BE2C (cell line): ENCODE measurements around the gene WWC2.
"Not testable (repeated sequence)": the region's sequence is repeated elsewhere in the genome, so short reads cannot be mapped to it uniquely, and the experiment has no call there.

Experiments
- DNase-seq: peaks from one replicate; pipeline ENCODE4 v3.0.0-alpha.2; 2020
- H3K27me3 ChIP-seq: fragments of 250-450 bp; sonication (Bioruptor Pico); 2 replicates; pipeline ENCODE4 v1.5.1; 2020; ENCODE audit warnings: mild to moderate bottlenecking
- H3K36me3 ChIP-seq: fragments of 250-450 bp; sonication (Bioruptor Pico); 2 replicates; pipeline ENCODE4 v1.5.1; 2020; ENCODE audit warnings: mild to moderate bottlenecking
- H3K4me1 ChIP-seq: fragments of 250-450 bp; sonication (Bioruptor Pico); 2 replicates; pipeline ENCODE4 v1.5.1; 2020
- H3K4me3 ChIP-seq: 2 replicates; pipeline ENCODE4 v1.5.1; 2011; ENCODE audit warnings: low read depth, low read length
- H3K9me3 ChIP-seq: fragments of 250-450 bp; sonication (Bioruptor Pico); 2 replicates; pipeline ENCODE4 v1.5.1; 2020
- CTCF ChIP-seq: IDR thresholded peaks from 2 replicates; pipeline ENCODE4 v1.5.1; 2012; ENCODE audit warnings: mild to moderate bottlenecking, low read depth, low read length

Gene WWC2

DNA sequence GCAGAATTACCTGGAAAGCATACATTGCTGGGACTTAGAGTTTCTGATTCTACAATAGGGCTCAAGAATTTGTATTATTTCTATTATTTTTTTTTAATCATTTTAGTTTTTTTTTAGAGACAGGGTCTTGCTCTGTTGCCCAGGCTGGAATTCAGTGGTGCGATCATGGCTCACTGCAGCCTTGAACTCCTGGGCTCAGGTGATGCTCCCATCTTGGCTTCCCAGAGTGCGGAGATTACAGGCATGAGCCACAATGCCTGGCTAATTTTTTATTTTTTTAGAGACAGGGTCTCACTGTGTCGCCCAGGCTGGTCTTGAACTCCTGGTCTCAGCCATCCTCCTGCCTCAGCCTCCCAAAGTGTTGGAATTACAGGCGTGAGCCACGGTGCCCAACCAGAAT lies 92.6 kb downstream of the WWC2 start:
- no peaks in the 10 kb centered on the region for H3K9me3 ChIP-seq
- no peaks in the 10 kb centered on the region for H3K27me3 ChIP-seq
- TF ChIP-seq CTCF = no peak
- DNase-seq = no peak
- H3K4me3 ChIP-seq = no peak overlapping the region
- H3K36me3 ChIP-seq = no peaks in the 10 kb centered on the region
- peaks cover 3% of the 10 kb centered on the region for H3K4me1 ChIP-seq

GRCh38 chr4:183192571-183192970 lies 93.5 kb downstream of the WWC2 start:
- no peaks in the 10 kb centered on the region for H3K4me1 ChIP-seq
- no peak for DNase-seq
- no peak for TF ChIP-seq CTCF
- no peaks in the 10 kb centered on the region for H3K9me3 ChIP-seq
- H3K4me3 ChIP-seq = no peak overlapping the region
- no peaks in the 10 kb centered on the region for H3K27me3 ChIP-seq
- H3K36me3 ChIP-seq = no peaks in the 10 kb centered on the region

DNA sequence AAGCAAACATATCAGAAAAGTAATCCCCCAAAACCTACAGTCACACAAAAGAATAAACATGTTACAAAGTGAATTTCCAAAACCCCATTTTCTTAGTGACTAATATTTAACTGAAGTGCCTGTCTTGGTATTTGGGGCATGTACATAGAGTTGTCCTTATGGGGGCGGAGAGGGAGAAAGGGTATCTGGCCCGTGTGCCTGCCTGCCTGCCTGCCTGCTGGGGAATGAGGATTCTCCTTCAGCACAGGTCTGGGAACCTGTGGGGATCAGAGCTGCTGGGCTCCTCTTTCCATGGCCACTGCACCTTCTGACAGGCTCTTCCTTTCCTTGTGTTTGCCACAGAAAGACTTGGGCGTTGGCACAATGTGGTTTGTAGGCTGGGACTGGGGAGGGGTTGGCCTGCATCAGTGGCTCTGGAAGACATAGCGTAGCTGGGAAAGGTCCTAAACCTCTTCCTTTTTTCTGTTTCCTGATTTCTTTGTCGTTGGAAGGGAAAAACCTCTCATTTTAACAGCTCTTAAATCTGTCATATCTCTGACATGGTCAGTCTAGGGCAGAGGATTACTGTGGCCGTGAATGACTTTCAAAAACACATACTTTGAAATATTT lies 94.8 kb downstream of the WWC2 start:
- H3K36me3 ChIP-seq, H3K4me3 ChIP-seq, DNase-seq, H3K27me3 ChIP-seq, H3K4me1 ChIP-seq, H3K9me3 ChIP-seq: not testable (repeated sequence)

- Histone ChIP-seq H3K36me3 (no peaks in the 10 kb centered on the region), H3K4me3 (no peak overlapping the region), H3K9me3 (no peaks in the 10 kb centered on the region), H3K4me1 (peaks cover 2% of the 10 kb centered on the region; the same call in 1 of the 2 replicates), H3K27me3 (no peaks in the 10 kb centered on the region)
- DNase-seq = no peak
- no peak for TF ChIP-seq CTCF
These were observed 96.5 kb downstream of the WWC2 start for GRCh38 chr4:183195534-183195933.

GRCh38 chr4:183197140-183197539 lies 98.1 kb downstream of the WWC2 start:
- no peaks in the 10 kb centered on the region for H3K9me3 ChIP-seq

DNA sequence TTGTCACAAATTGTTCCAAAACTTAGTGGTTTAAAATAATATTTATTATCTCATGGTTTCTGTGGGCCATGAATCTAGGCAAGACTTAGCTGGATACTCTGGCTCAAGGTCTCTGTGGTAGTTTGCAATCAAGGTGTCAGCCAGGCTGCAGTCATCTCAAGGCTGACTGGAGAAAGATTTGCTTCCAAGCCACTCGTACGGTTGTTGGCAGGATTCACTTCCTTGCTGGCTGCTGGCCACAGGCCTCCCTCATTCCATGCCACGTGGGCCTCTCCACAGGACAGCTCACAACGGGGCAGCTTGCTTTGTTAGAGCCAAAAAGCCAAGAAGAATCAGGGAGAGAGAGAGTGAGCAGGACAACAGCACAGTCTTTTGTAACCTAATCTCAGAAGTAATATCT lies 101.4 kb downstream of the WWC2 start:
- peak; percentile 9 for DNase-seq
- Histone ChIP-seq H3K36me3 (no peaks in the 10 kb centered on the region), H3K4me3 (no peak overlapping the region), H3K9me3 (no peaks in the 10 kb centered on the region), H3K27me3 (no peaks in the 10 kb centered on the region), H3K4me1 (peaks cover 6% of the 10 kb centered on the region; the same call in 1 of the 2 replicates)
- TF ChIP-seq CTCF = no peak

More at GRCh38 chr4:183197140-183197539, 98.1 kb downstream of the WWC2 start:
- Histone ChIP-seq H3K4me3 (no peak overlapping the region), H3K4me1 (peaks cover 2% of the 10 kb centered on the region; the same call in 1 of the 2 replicates), H3K27me3 (no peaks in the 10 kb centered on the region), H3K36me3 (no peaks in the 10 kb centered on the region)
- no peak for DNase-seq
- TF ChIP-seq CTCF = no peak
